SK-N-SH (cell line): ENCODE measurements around the gene CADM2. TPM values are rescaled to one million over a fixed set of nuclear protein-coding genes. Genes with fewer than 3 reads are reported as not detected.

Experiments used
- CTCF ChIA-PET: fragments of 300-600, 350-600 bp; formaldehyde crosslinking; extraction: SDS; loops from one replicate; lab custom pipeline; 2021; lab: Yijun Ruan, JAX
- POLR2A ChIA-PET: fragments of 350-600 bp; sonication (Branson Sonifier 250); formaldehyde crosslinking; extraction: SDS; loops from one replicate; lab custom pipeline; 2020; ENCODE audit warnings: antibody characterized with exemption, inconsistent platforms; lab: Yijun Ruan, JAX
- DNase-seq: peaks from one replicate; pipeline ENCODE4 v3.0.0; 2012
- H2AFZ ChIP-seq: fragments of 200-600 bp; sonication (generic); 2 replicates; pipeline ENCODE4 v1.8.1; 2016; ENCODE audit warnings: antibody characterized with exemption, mild to moderate bottlenecking, low read depth
- H3F3A ChIP-seq: fragments of 200-600 bp; sonication (generic); replicated peaks from 2 replicates; pipeline ENCODE3; 2016; ENCODE audit warnings: antibody characterized with exemption, mild to moderate bottlenecking; ENCODE audit not compliant: insufficient read depth
- H3K27ac ChIP-seq, 2 experiments: fragments of 200-500 bp in 1 of 2; fragments of 200-600 bp in 1 of 2; sonication (Bioruptor generic) in 1 of 2; sonication (generic), shearing (Covaris generic) in 1 of 2; 2 replicates each; pipeline versions ENCODE4 v1.5.1 to v1.6.1; 2014 to 2016; ENCODE audit warnings: low read depth in 2 of 2, inconsistent platforms in 1 of 2, low read length in 1 of 2, mild to moderate bottlenecking in 1 of 2, mixed read lengths in 1 of 2
- H3K27me3 ChIP-seq: fragments of 200-600 bp; sonication (generic), shearing (Covaris generic); 2 replicates; pipeline ENCODE4 v1.6.1; 2016; ENCODE audit warnings: mixed run types; ENCODE audit not compliant: insufficient read depth
- H3K36me3 ChIP-seq, 2 experiments: fragments of 200-500 bp in 1 of 2; fragments of 200-600 bp in 1 of 2; sonication (Bioruptor generic) in 1 of 2; sonication (generic) in 1 of 2; replicated peaks in 1 of 2; 2 replicates each; pipeline versions ENCODE3 to v1.5.1; 2014 to 2016; ENCODE audit warnings: low read length in 1 of 2, mild to moderate bottlenecking in 1 of 2; ENCODE audit not compliant: insufficient read depth in 2 of 2, control insufficient read depth in 1 of 2
- H3K4me1 ChIP-seq, 2 experiments: fragments of 200-500 bp in 1 of 2; fragments of 200-600 bp in 1 of 2; sonication (Bioruptor generic) in 1 of 2; sonication (generic), shearing (Covaris generic) in 1 of 2; 2 replicates each; pipeline versions ENCODE4 v1.5.1 to v1.6.1; 2014 to 2016; ENCODE audit warnings: low read depth in 1 of 2, low read length in 1 of 2, mixed run types in 1 of 2; ENCODE audit not compliant: insufficient read depth in 2 of 2, control insufficient read depth in 1 of 2
- H3K4me2 ChIP-seq: fragments of 200-600 bp; sonication (generic), shearing (Covaris generic); 2 replicates; pipeline ENCODE4 v1.6.1; 2017; ENCODE audit warnings: mixed run types
- H3K4me3 ChIP-seq, 2 experiments: fragments of 200-500 bp in 1 of 2; fragments of 200-600 bp in 1 of 2; sonication (Bioruptor generic) in 1 of 2; sonication (generic), shearing (Covaris generic) in 1 of 2; 2 replicates each; pipeline versions ENCODE4 v1.5.1 to v1.8.1; 2014 to 2016; ENCODE audit warnings: low read depth in 2 of 2, inconsistent platforms in 1 of 2, low read length in 1 of 2, mild to moderate bottlenecking in 1 of 2, mixed read lengths in 1 of 2, moderate library complexity in 1 of 2
- H3K79me2 ChIP-seq: fragments of 200-600 bp; sonication (generic); 2 replicates; pipeline ENCODE4 v1.8.1; 2017; ENCODE audit warnings: mild to moderate bottlenecking; ENCODE audit not compliant: insufficient read depth
- H3K9ac ChIP-seq: fragments of 200-600 bp; sonication (generic); 2 replicates; pipeline ENCODE4 v1.6.1; 2017; ENCODE audit warnings: mixed run types
- H3K9me2 ChIP-seq: fragments of 200-600 bp; sonication (generic); 2 replicates; pipeline ENCODE4 v1.6.1; 2017; ENCODE audit warnings: mixed run types
- H3K9me3 ChIP-seq: fragments of 200-600 bp; sonication (generic); 2 replicates; pipeline ENCODE4 v1.6.1; 2017; ENCODE audit warnings: mixed run types, mild to moderate bottlenecking, moderate library complexity
- H4K20me1 ChIP-seq: fragments of 200-600 bp; sonication (generic); 2 replicates; pipeline ENCODE4 v1.6.1; 2017; ENCODE audit warnings: mild to moderate bottlenecking, mixed run types; ENCODE audit not compliant: insufficient read depth
- CHD2 ChIP-seq: fragments of 150-350 bp; IDR thresholded peaks from 2 replicates; pipeline ENCODE4 v1.6.1; 2018; ENCODE audit warnings: low read length; ENCODE audit not compliant: partially characterized antibody
- CTCF ChIP-seq: fragments of 200-600 bp; sonication (generic); IDR thresholded peaks from 2 replicates; pipeline ENCODE4 v1.6.1; 2017; ENCODE audit warnings: antibody characterized with exemption, mild to moderate bottlenecking, moderate library complexity
- ELF1 ChIP-seq: IDR thresholded peaks from 2 replicates; pipeline ENCODE4 v1.4.0; 2012
- EP300 ChIP-seq, 2 experiments: IDR thresholded peaks; 2 replicates each; pipeline versions ENCODE4 v1.4.0 to v1.6.1; 2012; ENCODE audit warnings: borderline replicate concordance in 1 of 2, low read depth in 1 of 2, low read length in 1 of 2
- FOSL2 ChIP-seq: IDR thresholded peaks from 2 replicates; pipeline ENCODE4 v1.4.0; 2012; ENCODE audit warnings: low read depth, mild to moderate bottlenecking, moderate library complexity, borderline replicate concordance
- FOXM1 ChIP-seq: IDR thresholded peaks from 2 replicates; pipeline ENCODE4 v1.4.0; 2012; ENCODE audit warnings: low read depth, mild to moderate bottlenecking
- GATA2 ChIP-seq: sonication (generic); formaldehyde crosslinking; IDR thresholded peaks from 2 replicates; pipeline ENCODE4 v1.5.0; 2020; ENCODE audit warnings: mild to moderate bottlenecking, missing genetic modification reagents
- MEF2A ChIP-seq: IDR thresholded peaks from 2 replicates; pipeline ENCODE4 v1.4.0; 2012; ENCODE audit warnings: low read depth, borderline replicate concordance
- MXI1 ChIP-seq: IDR thresholded peaks from 2 replicates; pipeline ENCODE4 v1.6.1; 2012; ENCODE audit warnings: mild to moderate bottlenecking, low read depth, low read length, improper control_type of control experiment
- NRF1 ChIP-seq: IDR thresholded peaks from 2 replicates; pipeline ENCODE4 v1.6.1; 2012; ENCODE audit warnings: low read depth, mild to moderate bottlenecking, low read length
- RAD21 ChIP-seq: IDR thresholded peaks from 2 replicates; pipeline ENCODE4 v1.6.1; 2012; ENCODE audit warnings: mild to moderate bottlenecking, low read length
- RCOR1 ChIP-seq: fragments of 150-350 bp; IDR thresholded peaks from 2 replicates; pipeline ENCODE4 v1.6.1; 2017; ENCODE audit warnings: antibody characterized with exemption, low read length
- RFX5 ChIP-seq: IDR thresholded peaks from 2 replicates; pipeline ENCODE4 v1.6.1; 2012; ENCODE audit warnings: mild to moderate bottlenecking, improper control_type of control experiment, low read length
- RXRA ChIP-seq: IDR thresholded peaks from 2 replicates; pipeline ENCODE4 v1.4.0; 2012; ENCODE audit warnings: low read depth, mild to moderate bottlenecking, borderline replicate concordance
- SMC3 ChIP-seq: IDR thresholded peaks from 2 replicates; pipeline ENCODE4 v1.6.1; 2012; ENCODE audit warnings: low read depth, low read length, improper control_type of control experiment
- TEAD4 ChIP-seq: IDR thresholded peaks from 2 replicates; pipeline ENCODE4 v1.4.0; 2012; ENCODE audit warnings: mild to moderate bottlenecking, borderline replicate concordance; ENCODE audit not compliant: insufficient read depth
- USF2 ChIP-seq: fragments of 150-350 bp; IDR thresholded peaks from 2 replicates; pipeline ENCODE4 v1.6.1; 2017; ENCODE audit warnings: antibody characterized with exemption, low read length, low read depth, borderline replicate concordance
- YY1 ChIP-seq: IDR thresholded peaks from 2 replicates; pipeline ENCODE4 v1.4.0; 2012; ENCODE audit warnings: low read depth, mild to moderate bottlenecking
- WGBS: methylation state at CpG from one replicate; pipeline ENCODE4 v1.1.6; 2017; ENCODE audit warnings: low lambda C conversion rate; 5-methylcytosine and 5-hydroxymethylcytosine counted together
- polyA plus RNA-seq, 3 experiments: library from polyadenylated mRNA; depleted of rRNA; stranded (reverse); fragments of >200 nt; gene quantifications; 2 replicates each; pipeline ENCODE4 v1.2.3, GENCODE V29; 2012
- TF ChIP-seq, protein P1 (sequence below): fragments of 150-350 bp; IDR thresholded peaks from 2 replicates; pipeline ENCODE4 v1.6.1; 2016; ENCODE audit warnings: mild to moderate bottlenecking, low read depth, low read length
- TF ChIP-seq, protein P2 (sequence below): IDR thresholded peaks from 2 replicates; pipeline ENCODE4 v1.4.0; 2012; ENCODE audit warnings: low read depth, borderline replicate concordance
- TF ChIP-seq, protein P3 (sequence below): IDR thresholded peaks from 2 replicates; pipeline ENCODE4 v1.6.1; 2012; ENCODE audit warnings: mild to moderate bottlenecking, low read depth, low read length, moderate library complexity

Gene CADM2
- polyA plus RNA-seq, 1 of the 3 experiments (the other 2 are of a cell fraction), result 0.46 TPM

GRCh38 chr3:84977021-84977420 is 18.2 kb downstream of the CADM2 start (continued):
- no peak for TF ChIP-seq EP300 (IDR thresholded peaks at IDR 0.05; ENCODE audit: borderline replicate concordance in 1 of 2, low read depth in 1 of 2, low read length in 1 of 2)
- TF ChIP-seq MEF2A, result no peak
- TF ChIP-seq, protein P1, sequence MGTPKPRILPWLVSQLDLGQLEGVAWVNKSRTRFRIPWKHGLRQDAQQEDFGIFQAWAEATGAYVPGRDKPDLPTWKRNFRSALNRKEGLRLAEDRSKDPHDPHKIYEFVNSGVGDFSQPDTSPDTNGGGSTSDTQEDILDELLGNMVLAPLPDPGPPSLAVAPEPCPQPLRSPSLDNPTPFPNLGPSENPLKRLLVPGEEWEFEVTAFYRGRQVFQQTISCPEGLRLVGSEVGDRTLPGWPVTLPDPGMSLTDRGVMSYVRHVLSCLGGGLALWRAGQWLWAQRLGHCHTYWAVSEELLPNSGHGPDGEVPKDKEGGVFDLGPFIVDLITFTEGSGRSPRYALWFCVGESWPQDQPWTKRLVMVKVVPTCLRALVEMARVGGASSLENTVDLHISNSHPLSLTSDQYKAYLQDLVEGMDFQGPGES, result no peak
- TF ChIP-seq SMC3, result no peak

DNA sequence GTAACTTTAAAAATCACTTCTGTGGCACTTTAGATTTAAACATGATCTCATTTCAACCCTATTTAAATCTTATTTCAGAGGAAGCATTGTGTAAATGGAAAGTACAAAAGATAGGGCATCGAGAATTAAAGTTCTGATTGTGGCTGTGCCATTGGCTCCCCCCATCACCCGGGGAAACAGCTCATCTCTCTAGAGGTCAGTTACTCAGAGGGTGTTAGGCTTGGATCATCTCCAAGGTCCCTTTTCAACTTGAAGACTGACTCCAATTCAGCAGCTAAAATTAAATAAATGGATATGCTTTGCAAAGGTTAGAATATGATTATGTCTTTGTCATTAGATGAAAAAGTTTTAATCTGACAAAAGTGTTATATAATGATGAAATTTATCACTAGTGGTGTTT is 20.1 kb downstream of the CADM2 start:
- WGBS, result 6% methylated on average over 2 of the region's 2 CpGs
- H3K4me2 ChIP-seq, result no peak overlapping the region
- H3K9me3 ChIP-seq, result no peaks in the 10 kb centered on the region
- no peaks in the 10 kb centered on the region for H4K20me1 ChIP-seq
- peak overlapping the region in 1 of 2 experiments; percentile 82; a peak in 2 of 4 replicates for H3K27ac ChIP-seq
- no peaks in the 10 kb centered on the region for H3F3A ChIP-seq
- no peaks in the 10 kb centered on the region for H3K79me2 ChIP-seq
- no peaks in the 10 kb centered on the region for H3K9me2 ChIP-seq
- H3K36me3 ChIP-seq, result no peaks in the 10 kb centered on the region
- no peak for TF ChIP-seq RXRA
- no peak for TF ChIP-seq CHD2
- TF ChIP-seq, protein P2, sequence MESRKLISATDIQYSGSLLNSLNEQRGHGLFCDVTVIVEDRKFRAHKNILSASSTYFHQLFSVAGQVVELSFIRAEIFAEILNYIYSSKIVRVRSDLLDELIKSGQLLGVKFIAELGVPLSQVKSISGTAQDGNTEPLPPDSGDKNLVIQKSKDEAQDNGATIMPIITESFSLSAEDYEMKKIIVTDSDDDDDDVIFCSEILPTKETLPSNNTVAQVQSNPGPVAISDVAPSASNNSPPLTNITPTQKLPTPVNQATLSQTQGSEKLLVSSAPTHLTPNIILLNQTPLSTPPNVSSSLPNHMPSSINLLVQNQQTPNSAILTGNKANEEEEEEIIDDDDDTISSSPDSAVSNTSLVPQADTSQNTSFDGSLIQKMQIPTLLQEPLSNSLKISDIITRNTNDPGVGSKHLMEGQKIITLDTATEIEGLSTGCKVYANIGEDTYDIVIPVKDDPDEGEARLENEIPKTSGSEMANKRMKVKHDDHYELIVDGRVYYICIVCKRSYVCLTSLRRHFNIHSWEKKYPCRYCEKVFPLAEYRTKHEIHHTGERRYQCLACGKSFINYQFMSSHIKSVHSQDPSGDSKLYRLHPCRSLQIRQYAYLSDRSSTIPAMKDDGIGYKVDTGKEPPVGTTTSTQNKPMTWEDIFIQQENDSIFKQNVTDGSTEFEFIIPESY, result no peak
- TF ChIP-seq YY1, result no peak
- no peak for TF ChIP-seq FOXM1
- TF ChIP-seq, protein P3, sequence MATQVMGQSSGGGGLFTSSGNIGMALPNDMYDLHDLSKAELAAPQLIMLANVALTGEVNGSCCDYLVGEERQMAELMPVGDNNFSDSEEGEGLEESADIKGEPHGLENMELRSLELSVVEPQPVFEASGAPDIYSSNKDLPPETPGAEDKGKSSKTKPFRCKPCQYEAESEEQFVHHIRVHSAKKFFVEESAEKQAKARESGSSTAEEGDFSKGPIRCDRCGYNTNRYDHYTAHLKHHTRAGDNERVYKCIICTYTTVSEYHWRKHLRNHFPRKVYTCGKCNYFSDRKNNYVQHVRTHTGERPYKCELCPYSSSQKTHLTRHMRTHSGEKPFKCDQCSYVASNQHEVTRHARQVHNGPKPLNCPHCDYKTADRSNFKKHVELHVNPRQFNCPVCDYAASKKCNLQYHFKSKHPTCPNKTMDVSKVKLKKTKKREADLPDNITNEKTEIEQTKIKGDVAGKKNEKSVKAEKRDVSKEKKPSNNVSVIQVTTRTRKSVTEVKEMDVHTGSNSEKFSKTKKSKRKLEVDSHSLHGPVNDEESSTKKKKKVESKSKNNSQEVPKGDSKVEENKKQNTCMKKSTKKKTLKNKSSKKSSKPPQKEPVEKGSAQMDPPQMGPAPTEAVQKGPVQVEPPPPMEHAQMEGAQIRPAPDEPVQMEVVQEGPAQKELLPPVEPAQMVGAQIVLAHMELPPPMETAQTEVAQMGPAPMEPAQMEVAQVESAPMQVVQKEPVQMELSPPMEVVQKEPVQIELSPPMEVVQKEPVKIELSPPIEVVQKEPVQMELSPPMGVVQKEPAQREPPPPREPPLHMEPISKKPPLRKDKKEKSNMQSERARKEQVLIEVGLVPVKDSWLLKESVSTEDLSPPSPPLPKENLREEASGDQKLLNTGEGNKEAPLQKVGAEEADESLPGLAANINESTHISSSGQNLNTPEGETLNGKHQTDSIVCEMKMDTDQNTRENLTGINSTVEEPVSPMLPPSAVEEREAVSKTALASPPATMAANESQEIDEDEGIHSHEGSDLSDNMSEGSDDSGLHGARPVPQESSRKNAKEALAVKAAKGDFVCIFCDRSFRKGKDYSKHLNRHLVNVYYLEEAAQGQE, result no peak
- no peak for TF ChIP-seq MXI1
- TF ChIP-seq RFX5, result no peak
- TF ChIP-seq USF2, result no peak
- TF ChIP-seq RAD21, result no peak
- TF ChIP-seq GATA2 (CRISPR knock-in tag), result no peak
- TF ChIP-seq RCOR1, result no peak
- no peak for TF ChIP-seq FOSL2
- TF ChIP-seq TEAD4, result no peak
- no peak for TF ChIP-seq ELF1
- no peak for TF ChIP-seq CTCF
- no peak for TF ChIP-seq NRF1
- no peak for TF ChIP-seq EP300 (IDR thresholded peaks at IDR 0.05; ENCODE audit: borderline replicate concordance in 1 of 2, low read depth in 1 of 2, low read length in 1 of 2)
- no peak overlapping the region for H2AFZ ChIP-seq
- no peak overlapping the region for H3K4me3 ChIP-seq
- no peaks in the 10 kb centered on the region; a peak in 2 of 4 replicates for H3K4me1 ChIP-seq
- POLR2A ChIA-PET, result no interaction called here
- no peak overlapping the region for H3K9ac ChIP-seq
- no peak for DNase-seq
- CTCF ChIA-PET, result interaction anchor here (1.3 kb wide), 1 partner anchor 9 kb away, joined by 8 read pairs; no protein-coding TSS in a partner anchor
- H3K27me3 ChIP-seq, result no peaks in the 10 kb centered on the region
